CD4-positive, alpha-beta T cell treated with Interleukin-15 for 1 hour (primary cell): ENCODE measurements around the gene MEIKIN.

Experiments
- DNase-seq: peaks from one replicate; pipeline ENCODE4 v3.0.0-alpha.2; 2020

MEIKIN gene

GRCh38 chr5:131945551-131946168 lies at the start of gene MEIKIN:
TSS of gene MEIKIN (minus strand) at chr5:131945663. CDS start at chr5:131945505, 158 bp downstream.
- no peak for DNase-seq

- DNase-seq: no peak
Measured at GRCh38 chr5:131994533-131995226, 49.2 kb upstream of the MEIKIN start.

GRCh38 chr5:131994090-131994489 lies 48.6 kb upstream of the MEIKIN start:
- DNase-seq: no peak

- DNase-seq: no peak
Measured at GRCh38 chr5:131993676-131994075, 48.2 kb upstream of the MEIKIN start.

GRCh38 chr5:131992370-131992769 lies 46.9 kb upstream of the MEIKIN start:
- no peak for DNase-seq

DNA sequence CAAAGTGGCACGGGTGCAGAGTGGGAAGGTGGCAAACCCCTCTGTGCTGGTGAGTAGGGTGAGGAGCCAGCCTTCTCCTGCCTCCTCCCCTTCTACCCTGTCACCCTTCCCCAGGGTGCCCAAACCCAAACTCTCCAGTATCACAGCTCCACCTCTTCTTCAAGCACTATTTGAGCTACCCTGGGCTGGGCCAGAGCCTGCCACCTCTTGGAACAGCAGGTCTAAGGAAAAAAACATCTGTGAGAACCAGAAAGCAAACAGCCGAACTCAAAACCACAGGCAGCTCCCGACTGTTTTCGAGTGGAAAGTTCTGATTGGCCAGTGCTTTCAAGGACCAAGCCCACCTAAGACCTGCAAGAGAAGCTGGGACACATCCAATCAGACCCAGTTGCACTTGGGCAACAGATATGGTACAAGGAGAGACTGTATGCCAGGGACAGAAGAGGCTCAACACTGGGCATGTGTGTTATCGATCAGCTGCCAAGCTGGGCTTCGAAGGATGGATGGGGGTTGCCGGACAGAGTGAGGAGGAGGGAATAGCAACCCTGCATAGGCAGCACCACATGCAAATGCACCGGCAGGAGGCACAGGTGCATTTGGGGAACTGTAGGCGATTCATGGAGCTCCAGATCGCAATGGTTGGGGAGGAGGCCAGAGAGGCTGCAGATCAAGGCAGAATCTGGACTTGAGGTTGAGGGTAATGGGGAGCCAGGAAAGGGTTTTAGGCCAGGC lies 46.3 kb upstream of the MEIKIN start:
- no peak for DNase-seq

GRCh38 chr5:131990716-131991115 lies 45.3 kb upstream of the MEIKIN start:
- DNase-seq: no peak

GRCh38 chr5:131988601-131989000 lies 43.1 kb upstream of the MEIKIN start:
- no peak for DNase-seq

GRCh38 chr5:131987251-131987650 lies 41.8 kb upstream of the MEIKIN start:
- no peak for DNase-seq

DNA sequence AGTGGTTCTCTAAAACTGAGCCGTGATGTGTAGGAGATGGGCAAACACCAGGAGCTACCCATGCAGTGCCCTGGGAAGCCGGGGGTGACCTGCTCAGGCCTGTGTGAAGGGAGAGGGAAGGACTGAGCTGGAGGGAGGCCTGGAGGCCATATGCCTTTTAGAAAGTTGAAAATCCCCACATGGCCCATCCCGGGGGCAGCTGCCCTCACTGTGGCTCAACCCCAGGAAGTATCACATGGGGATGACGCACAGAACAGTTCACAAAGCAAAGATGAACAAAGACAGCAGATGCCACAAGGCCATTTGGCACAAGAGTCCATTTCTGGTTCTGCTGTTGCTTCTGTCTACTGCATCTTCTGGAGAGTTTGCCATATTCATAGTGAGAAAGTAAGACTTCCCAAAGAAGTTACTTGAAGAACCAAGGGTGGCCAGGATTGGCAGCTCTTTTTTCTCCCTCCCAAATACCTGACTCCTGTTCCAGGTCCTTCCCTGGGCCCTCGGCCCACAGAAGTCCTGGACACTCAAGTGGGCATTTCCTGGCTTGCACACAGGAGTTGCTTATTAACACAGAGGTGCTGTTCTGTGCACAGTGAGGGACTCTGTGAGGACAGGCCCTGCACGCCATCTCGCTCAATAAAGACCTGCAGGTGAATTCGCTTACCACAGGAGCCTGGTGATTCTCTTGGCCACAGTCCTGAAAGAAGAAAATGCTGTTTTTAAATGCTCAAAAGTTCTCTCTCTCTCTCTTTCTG lies 40.9 kb upstream of the MEIKIN start:
- no peak for DNase-seq

GRCh38 chr5:131984956-131985665 lies 39.6 kb upstream of the MEIKIN start:
- DNase-seq: no peak

- no peak for DNase-seq
Measured at GRCh38 chr5:131983244-131983771, 37.8 kb upstream of the MEIKIN start.

GRCh38 chr5:131981516-131981915 lies 36.1 kb upstream of the MEIKIN start:
- DNase-seq: no peak

DNA sequence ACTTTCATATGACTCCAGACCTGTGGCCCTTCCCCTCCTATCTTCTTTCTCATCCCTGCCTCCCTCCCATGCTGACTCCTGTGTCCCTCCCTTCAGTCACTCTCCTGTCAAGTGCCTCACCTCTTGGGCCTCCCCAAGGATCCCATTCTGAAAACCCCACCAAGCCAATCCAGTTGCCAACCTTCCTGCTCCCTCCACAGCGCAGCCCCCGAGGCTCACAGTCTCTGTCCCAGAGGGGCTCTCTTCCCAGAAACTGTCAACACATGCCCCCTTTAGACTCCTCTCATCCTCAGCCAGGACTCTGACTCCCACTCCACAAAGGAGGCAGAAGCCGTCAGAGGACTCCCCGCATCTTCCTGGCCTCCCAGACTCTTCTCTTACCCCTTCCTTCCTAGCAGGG lies 35.2 kb upstream of the MEIKIN start:
- DNase-seq: no peak

GRCh38 chr5:131979816-131980215 lies 34.4 kb upstream of the MEIKIN start:
- DNase-seq: no peak

GRCh38 chr5:131977212-131977604 lies 31.7 kb upstream of the MEIKIN start:
- DNase-seq: no peak

DNA sequence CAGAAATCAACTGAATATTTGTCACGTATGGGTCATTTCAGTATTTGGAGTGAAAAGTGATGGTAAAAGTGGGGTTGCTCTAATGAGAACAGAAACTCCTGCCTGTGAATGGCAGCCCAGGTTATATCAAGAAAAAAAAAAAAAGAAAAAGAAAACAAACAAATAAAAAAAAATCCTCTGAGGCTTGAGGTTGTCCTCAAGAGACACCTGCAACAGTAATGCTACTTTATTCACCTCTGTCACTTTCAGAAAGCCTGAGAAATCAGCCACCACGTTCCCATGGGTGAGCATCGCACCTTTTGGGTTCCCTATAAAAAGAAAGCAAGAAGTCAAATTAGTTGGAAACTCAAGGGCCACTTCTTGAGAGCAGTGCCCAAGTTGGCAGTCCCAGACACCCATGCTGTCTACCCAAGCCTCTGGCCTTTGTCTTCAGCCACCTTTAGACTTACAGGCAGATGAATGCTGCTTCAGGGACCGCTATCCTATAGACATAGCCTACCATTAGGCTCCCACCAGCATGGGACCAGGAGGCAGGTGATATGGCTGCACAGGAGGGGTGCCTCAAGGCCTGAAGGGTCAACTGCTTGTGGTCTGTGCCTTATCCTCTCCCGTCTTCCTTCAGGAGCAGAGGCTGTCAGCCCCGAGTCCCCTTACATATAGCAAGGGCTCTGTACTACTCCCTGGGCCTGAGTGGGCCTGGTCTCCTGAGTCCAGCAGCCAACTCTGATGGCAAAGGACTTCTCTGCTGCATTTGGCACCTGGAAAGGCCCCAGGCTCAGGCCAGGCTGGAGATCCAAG lies 31.1 kb upstream of the MEIKIN start:
- no peak for DNase-seq

DNA sequence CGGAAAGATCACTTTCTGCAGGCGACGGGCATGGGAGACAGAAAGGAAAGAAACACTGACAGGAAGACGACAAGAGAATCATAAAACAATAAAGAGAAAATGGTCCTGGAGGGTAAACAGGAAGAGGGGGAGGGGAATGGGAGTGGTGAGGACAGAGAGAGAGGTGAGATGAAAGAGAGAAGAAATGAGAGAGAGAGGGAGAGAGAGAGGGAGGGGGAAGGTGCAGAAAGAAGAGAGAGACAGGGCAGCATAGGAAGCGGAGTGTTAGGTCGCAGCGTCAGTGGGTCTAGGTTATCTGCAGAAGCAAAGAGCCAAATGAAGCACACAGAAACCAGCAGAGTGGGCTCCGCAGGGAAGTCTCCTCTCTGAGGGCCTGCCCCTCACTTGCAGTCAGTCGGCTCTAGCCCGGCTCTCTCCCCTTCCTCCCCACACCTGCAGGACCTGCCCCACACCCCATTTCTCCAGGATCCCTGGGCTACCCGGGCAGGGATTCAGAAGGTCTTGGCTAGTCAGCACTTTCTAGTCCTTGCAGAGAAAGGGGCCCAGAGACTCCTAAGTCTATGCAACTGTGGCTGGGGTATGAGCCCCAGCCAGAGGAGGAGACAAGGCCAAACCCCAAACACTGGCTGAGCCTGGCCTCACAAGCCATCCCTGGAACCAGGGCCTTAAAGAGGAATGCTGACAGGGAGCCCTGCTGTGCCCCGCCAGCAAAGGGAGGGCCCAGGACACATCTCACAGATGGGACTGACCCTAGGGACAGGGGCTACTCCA lies 29.7 kb upstream of the MEIKIN start:
- DNase-seq: no peak

DNA sequence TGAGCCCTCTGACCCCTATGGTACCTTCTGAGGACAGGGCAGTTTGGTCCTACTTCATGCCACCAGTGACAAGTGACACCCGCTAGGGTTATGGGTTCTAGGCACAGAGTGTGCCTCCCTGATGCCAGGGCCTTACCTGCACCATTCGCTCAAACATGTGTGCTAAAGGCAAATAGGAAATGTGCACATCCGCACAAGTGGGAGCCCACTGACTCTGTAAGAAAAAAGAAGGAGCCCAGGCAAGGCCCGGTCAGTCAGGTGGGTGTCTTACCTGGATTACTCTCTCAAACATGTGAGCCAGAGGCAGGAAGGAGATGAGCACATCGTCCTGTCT lies 29.1 kb upstream of the MEIKIN start:
- no peak for DNase-seq

DNA sequence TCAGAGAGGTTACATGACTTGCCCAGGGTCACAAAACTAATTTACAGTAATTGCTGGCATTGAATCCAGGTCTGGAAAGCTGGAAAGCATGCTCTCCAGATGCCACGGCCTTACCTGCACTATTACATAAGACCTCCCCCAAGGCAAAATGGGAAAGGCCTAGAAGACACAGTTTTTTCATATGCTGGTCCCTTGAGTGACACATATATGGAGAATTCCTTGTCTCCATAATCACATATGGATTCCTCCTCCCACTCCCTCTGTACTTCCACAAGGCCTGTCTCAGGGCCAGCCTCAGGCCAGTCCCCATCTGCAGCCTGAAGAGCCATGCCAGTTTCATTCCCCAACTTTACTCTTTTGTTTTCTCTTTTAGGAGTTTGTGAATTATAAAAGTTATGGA lies 28.6 kb upstream of the MEIKIN start:
- no peak for DNase-seq
